Measurements from ENCODE around the gene PDLIM5.
"Not testable (repeated sequence)": the region's sequence is repeated elsewhere in the genome, so short reads cannot be mapped to it uniquely, and the experiment has no call there.

Gene PDLIM5

GRCh38 chr4:94528792-94529451, 77.2 kb downstream of the PDLIM5 start:
- no peak for DNase-seq (ENCODE audit: low read depth)

GRCh38 chr4:94530073-94530472, 78.3 kb downstream of the PDLIM5 start:
- DNase-seq (ENCODE audit: low read depth) = no peak

GRCh38 chr4:94531991-94532789, 80.4 kb downstream of the PDLIM5 start:
- no peak for DNase-seq (ENCODE audit: low read depth)

- DNase-seq (ENCODE audit: low read depth) = no peak
These were observed 81.9 kb downstream of the PDLIM5 start for GRCh38 chr4:94533405-94534223.

- no peak for DNase-seq (ENCODE audit: low read depth)
These were observed 82.9 kb downstream of the PDLIM5 start for GRCh38 chr4:94534401-94535312.

DNA sequence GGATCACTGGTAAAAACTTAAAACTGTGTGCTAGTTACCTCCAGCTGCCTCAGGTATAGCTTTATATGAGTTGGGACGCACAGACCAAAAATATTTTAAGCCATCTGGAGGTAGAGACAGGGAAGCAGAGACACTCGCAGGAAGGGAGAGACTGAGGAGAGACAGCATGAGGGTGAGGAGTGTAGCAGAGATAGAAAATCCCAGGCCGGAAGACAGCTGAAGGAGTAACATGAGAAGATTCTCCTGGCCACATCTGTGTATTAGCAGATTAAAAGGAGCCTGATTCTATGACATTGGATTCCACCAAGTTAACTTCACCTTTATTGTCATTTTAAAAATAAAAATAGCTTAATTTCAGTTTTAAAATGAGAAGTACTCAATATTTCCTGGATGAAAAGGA, 84.3 kb downstream of the PDLIM5 start:
- no peak for DNase-seq (ENCODE audit: low read depth)

GRCh38 chr4:94536649-94537469, 85.1 kb downstream of the PDLIM5 start:
- DNase-seq (ENCODE audit: low read depth) = no peak

DNA sequence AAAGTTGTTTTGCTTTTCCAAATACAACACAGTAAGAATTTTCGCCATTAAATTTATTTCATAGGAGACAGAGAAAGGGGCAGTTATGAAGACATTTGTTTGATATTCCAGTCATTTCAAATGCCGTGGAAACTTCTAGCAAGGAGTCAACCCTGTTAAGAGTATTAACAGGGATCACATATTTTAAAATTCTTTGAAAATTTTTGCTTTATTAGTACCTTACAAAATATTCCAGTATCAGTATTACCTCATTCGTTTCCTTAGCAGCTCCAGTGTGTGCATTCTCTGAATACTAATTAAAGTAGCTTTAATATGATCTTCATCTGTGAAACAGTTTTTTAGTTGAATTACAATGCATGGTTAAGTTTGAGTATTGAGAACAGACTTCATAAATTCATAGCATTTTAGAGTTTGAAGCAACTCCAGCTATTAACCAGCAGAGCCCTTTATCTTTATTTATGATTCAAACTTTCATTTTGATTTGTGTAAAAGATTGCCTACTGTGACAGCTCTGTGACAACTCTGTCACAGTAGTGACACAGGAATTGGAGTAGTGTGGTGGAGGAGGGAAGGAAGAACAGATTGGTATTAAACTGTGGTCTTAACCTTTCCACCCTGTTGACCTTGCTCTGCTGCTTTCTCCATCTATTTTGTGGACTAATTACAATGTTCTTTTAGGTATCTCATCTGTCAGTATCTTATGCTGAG, 86.3 kb downstream of the PDLIM5 start:
- no peak for DNase-seq (ENCODE audit: low read depth)

DNA sequence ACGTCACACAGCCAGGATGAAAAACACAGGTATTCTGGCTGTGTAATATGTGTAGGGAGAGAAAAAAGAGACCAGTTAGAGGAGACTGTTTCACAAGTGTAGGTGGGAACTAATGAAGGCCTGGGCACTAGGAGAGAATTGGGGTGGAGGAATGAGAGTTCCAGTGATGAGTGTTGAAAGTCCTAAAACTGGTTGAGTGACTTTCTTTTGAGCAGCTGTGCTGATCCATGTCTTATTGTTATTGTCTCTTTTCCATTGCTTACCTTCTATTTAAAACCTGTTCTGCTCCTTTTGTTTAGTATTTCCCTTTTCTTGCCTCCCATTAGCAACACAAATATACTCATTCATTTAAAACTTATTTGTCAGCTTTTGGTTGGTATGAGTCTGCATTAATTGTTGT, 88.7 kb downstream of the PDLIM5 start:
- DNase-seq (ENCODE audit: low read depth) = no peak

DNA sequence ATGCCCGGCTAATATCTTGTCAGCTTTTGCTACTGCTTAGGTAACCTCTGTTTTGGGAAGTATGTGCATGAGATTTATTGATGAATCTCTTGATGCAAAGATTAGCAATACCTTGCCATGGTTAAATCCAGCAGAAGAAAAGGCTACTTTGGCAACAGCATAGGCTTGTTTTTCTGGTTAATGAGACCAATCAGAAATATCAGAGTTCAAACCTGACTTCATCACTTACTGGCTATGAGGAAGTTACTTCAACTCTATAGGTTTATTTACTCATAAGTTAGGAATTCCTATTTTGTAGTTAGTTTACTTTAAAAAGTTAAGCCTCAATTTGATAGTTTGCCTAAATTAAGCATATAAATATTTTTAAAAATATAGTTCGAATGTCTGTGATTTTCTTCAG, 93.1 kb downstream of the PDLIM5 start:
- DNase-seq (ENCODE audit: low read depth) = no peak

GRCh38 chr4:94545296-94545695, 93.6 kb downstream of the PDLIM5 start:
- no peak for DNase-seq (ENCODE audit: low read depth)

- DNase-seq (ENCODE audit: low read depth) = no peak
These were observed 95.2 kb downstream of the PDLIM5 start for GRCh38 chr4:94546949-94547348.

DNA sequence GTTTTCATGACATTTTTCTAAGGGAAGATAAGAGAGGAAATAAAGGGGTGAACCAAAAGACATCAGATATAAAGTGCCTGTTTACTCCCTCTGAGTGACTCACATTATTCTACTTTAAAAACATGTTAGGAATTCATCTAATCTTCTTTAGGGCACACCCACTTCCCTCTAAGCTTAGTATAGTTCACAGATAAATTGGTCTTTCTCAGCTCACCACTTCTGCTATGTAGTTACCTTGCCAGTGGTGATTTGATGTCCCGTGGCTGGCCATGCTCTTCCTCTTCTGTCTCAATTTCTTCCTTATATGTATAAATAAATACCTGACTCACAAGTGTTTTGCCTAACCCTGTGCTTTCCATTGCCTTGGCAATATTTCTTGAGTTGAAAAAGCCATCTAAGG, 96.8 kb downstream of the PDLIM5 start:
- no peak for DNase-seq (ENCODE audit: low read depth)

- DNase-seq (ENCODE audit: low read depth) = no peak
These were observed 98.6 kb downstream of the PDLIM5 start for GRCh38 chr4:94550352-94550751.

DNA sequence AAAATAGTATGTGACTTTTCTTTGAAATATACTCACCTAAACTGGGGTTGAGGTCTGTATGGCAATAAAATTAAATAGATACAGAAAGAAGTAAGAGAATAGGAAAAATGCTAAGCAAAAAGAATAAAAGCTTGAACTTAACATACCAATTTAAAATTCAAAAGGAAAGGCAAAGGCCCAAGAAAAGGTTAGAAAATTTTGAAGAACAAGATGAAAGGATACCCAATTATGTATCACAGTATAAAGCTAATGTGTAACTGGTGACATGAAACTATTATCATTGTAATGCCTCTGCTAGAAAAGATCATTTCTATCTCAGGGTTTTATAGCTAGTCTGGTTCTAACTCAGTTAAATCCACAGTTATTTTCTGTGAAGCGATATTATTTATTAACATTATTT, 99.1 kb downstream of the PDLIM5 start:
- no peak for DNase-seq (ENCODE audit: low read depth)

DNA sequence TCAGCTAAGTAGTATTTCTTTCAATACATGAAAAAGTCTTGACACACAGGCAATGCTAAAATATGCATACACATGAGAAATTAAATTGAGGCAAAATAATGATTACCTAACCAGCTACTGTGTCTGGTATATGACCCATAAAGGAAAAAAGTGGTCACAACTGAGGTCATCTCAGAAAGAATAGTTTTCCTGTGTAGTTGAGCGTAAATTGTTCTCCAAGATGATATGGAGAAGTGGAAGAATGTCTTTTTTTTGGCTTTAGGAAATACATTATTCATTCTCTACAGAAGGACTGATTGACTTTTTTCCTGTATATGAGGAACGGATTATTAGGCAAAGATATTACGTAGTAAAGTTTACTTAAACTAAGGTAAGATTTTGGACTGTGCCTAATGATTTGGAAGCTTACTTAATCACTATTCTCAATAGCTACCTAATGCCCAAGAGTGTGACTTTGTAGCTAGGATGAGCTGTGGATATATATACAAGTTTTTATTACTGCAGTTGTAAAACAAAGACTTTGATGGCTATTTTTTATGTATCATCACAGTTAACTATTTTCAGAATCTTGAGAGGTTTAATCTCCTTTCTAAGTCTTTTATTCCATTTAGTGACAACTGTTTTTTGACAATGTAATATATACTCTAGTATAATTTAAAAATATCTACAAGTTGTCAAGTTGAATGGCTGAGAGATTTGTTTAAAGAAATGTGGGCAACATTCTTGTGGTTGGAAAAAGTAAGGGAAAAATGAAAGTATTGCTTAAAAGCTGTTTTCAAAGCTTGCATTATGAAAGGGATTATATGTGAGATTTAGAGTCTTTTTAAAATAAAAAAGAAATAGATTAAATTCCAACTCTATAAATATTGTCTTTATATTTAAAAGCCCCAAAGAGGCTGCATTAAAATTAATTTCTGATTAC, 100.2 kb downstream of the PDLIM5 start:
- DNase-seq (ENCODE audit: low read depth) = no peak

- not testable (repeated sequence) for DNase-seq (ENCODE audit: low read depth)
These were observed 104.3 kb downstream of the PDLIM5 start for GRCh38 chr4:94556047-94556446.

- not testable (repeated sequence) for DNase-seq (ENCODE audit: low read depth)
These were observed 105.9 kb downstream of the PDLIM5 start for GRCh38 chr4:94557632-94558031.

- no peak for DNase-seq (ENCODE audit: low read depth)
These were observed 106.7 kb downstream of the PDLIM5 start for GRCh38 chr4:94558392-94558904.
